Colonic mucosa (tissue), 4 donors: Measurements from ENCODE around the gene GOLGA8O. TPM values are rescaled to one million over a fixed set of nuclear protein-coding genes. Genes with fewer than 3 reads are reported as not detected.
"Not testable (repeated sequence)": the region's sequence is repeated elsewhere in the genome, so short reads cannot be mapped to it uniquely, and the experiment has no call there.

Source experiments
- DNase-seq: peaks from one replicate; pipeline ENCODE4 v3.0.0-alpha.2; 2020
- H3K27ac ChIP-seq: fragments of 200-600 bp; one replicate; pipeline ENCODE4 v1.8.0; 2021
- H3K27me3 ChIP-seq: fragments of 200-600 bp; one replicate; pipeline ENCODE4 v1.8.0; 2021
- H3K36me3 ChIP-seq: fragments of 200-600 bp; one replicate; pipeline ENCODE4 v1.8.0; 2021
- H3K4me1 ChIP-seq: fragments of 200-600 bp; one replicate; pipeline ENCODE4 v1.8.0; 2021; ENCODE audit warnings: mild to moderate bottlenecking
- H3K4me3 ChIP-seq: fragments of 200-600 bp; one replicate; pipeline ENCODE4 v1.8.0; 2021
- H3K9ac ChIP-seq, 2 donors: one replicate each; pipeline ENCODE4 v1.7.0; 2013; ENCODE audit warnings: control low read depth in 2 of 2, low read depth in 2 of 2, low read length in 2 of 2
- H3K9me3 ChIP-seq: fragments of 200-600 bp; one replicate; pipeline ENCODE4 v1.8.0; 2021
- intact Hi-C: fragments of 100-400 bp; cut with DNase I; formaldehyde crosslinking; loops from one replicate; pipeline ENCODE4 v1.14.1; 2022
- total RNA-seq, 2 donors: library from RNA; stranded (reverse); fragmentation: NEBNext Ultra II Directional in 1 of 2; extraction: Animal tissue kit (Norgen Biotek cat#: 25700) in 1 of 2; gene quantifications; one replicate each; pipeline ENCODE4 v1.2.1, GENCODE V29; 2021
- donor health status: healthy.
- donor health status: DM: no; HTN: no; CAD: no.
- donor health status: DM: no; HTN: no; CAD: no.

The GOLGA8O gene, protein sequence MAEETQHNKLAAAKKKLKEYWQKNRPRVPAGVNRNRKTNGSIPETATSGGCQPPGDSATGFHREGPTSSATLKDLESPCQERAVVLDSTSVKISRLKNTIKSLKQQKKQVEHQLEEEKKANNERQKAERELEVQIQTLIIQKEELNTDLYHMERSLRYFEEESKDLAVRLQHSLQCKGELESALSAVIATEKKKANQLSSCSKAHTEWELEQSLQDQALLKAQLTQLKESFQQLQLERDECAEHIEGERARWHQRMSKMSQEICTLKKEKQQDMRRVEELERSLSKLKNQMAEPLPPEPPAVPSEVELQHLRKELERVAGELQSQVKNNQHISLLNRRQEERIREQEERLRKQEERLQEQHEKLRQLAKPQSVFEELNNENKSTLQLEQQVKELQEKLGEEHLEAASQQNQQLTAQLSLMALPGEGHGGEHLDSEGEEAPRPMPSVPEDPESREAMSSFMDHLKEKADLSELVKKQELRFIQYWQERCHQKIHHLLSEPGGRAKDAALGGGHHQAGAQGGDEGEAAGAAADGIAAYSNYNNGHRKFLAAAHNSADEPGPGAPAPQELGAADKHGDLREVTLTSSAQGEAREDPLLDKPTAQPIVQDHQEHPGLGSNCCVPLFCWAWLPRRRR
- total RNA-seq: under 1 TPM; 0.22 to 0.69 TPM

DNA sequence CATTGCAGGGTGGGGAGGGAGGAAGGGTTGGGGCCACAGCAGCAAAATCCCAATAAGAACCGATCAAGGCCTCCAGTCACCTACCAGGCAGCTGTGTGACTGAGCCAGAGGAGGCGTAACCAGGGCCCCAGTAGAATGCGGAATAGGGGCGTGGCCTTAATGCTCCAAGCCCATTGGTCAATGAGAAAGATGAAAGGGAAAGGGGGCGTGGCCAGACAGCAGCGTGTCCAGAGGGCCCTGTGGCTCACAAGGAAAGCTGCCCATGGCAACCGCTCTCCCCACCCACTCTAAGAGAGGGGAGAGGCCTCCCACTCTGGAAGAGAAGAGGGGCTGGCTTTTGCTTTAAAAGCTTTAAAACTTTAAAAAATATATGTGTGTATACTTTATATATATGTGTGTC, at the start of gene GOLGA8O:
Gene GOLGA8O, minus strand, starts transcription at position 101 of the 400 bp plus-strand sequence. Its CDS starts 98 bp downstream, at position 3.
- H3K27me3 ChIP-seq, H3K36me3 ChIP-seq, H3K4me1 ChIP-seq, H3K4me3 ChIP-seq, H3K9ac ChIP-seq, H3K27ac ChIP-seq, H3K9me3 ChIP-seq, DNase-seq, intact Hi-C loops: not testable (repeated sequence)

DNA sequence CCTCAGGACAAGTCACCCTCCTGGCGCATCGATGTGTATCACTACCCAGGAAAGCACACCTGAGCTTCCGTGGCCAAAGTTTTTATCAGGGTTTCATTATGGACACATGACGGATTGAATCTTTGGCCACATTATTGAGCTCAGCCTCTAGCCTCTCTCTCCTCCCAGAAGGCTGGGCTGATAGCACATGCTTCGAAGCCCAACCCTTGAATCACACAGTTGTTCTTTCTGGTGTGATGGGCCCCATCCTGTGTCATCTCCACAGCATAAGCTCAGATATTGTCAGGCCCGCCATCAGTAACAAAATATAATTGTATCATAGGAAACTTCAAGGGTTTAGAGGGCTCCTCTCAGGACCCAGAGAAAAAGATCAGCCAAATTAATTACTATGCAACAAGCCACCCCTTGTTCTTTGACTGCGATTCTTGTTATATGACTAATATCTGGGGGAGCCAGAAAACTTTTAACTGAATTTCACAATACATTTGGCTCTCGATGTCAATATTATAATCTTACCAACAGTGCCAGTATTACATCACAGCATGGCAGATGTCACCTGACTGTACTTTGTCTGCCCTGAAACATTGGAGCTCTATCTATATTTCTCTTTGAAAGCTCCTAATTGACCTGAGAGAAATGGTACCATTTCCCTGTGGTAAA, 48.8 kb upstream of the GOLGA8O start:
- H3K27ac ChIP-seq, H3K27me3 ChIP-seq, intact Hi-C loops, H3K9ac ChIP-seq, H3K36me3 ChIP-seq, H3K9me3 ChIP-seq, H3K4me3 ChIP-seq, H3K4me1 ChIP-seq, DNase-seq: not testable (repeated sequence)

GRCh38 chr15:32502946-32503345, 47.5 kb upstream of the GOLGA8O start:
- peak; percentile 37 for DNase-seq
- H3K36me3 ChIP-seq, H3K4me3 ChIP-seq: not testable (repeated sequence)

GRCh38 chr15:32492768-32493167, 37.3 kb upstream of the GOLGA8O start:
- H3K36me3 ChIP-seq, H3K9ac ChIP-seq, H3K27me3 ChIP-seq, H3K4me3 ChIP-seq, H3K27ac ChIP-seq, H3K9me3 ChIP-seq, intact Hi-C loops, H3K4me1 ChIP-seq, DNase-seq: not testable (repeated sequence)

More at GRCh38 chr15:32502946-32503345, 47.5 kb upstream of the GOLGA8O start:
- H3K4me1 ChIP-seq, H3K27ac ChIP-seq, H3K9ac ChIP-seq, intact Hi-C loops, H3K27me3 ChIP-seq, H3K9me3 ChIP-seq: not testable (repeated sequence)

DNA sequence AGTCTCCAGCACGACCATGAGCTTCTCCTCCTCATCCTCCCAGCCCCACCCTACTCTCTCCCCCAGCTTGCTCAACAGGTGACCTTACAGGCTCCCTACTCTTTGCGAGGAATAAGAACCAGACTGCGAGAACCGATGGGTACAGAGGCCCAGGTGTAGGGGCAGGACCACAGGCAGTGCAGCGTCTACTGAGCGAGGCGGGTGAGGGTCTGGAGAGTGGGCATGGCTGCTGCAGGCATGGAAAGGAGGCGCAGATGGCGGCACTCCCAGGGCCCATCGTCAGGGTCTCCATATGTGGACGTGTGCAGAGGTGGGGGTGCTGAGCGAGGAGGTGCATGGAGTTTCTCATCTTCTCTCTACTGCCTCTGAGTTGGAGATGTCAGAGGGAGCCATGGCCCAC, 31.0 kb upstream of the GOLGA8O start:
- H3K9ac ChIP-seq, DNase-seq, H3K4me3 ChIP-seq, H3K27ac ChIP-seq, H3K36me3 ChIP-seq, H3K9me3 ChIP-seq, H3K4me1 ChIP-seq, intact Hi-C loops, H3K27me3 ChIP-seq: not testable (repeated sequence)

- intact Hi-C loops, H3K27ac ChIP-seq, H3K9me3 ChIP-seq, H3K36me3 ChIP-seq, H3K9ac ChIP-seq, H3K4me3 ChIP-seq, H3K4me1 ChIP-seq, H3K27me3 ChIP-seq, DNase-seq: not testable (repeated sequence)
Observed at GRCh38 chr15:32483377-32483776, 27.9 kb upstream of the GOLGA8O start.

DNA sequence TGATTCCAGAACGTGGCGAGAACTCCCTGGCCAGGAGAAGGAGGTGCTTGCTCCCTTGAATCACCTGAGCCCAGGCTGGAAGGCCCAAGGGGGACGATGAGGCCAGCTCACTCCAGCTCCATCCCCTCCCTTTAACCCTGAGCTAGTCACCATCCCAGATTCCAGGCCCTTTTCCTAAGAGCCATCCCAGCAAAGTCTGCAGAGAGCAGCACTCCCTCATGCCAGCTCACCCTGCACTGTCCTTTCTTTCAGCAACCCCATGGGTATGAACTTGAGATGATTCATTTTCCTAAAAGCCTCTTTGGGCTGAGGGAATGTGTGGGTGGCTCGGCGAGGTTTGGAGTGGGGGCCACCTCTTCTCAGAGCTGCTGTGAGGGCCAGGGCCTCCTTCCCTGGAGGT, 26.2 kb upstream of the GOLGA8O start:
- H3K36me3 ChIP-seq, H3K27me3 ChIP-seq, H3K4me1 ChIP-seq, intact Hi-C loops, H3K4me3 ChIP-seq, H3K9ac ChIP-seq, H3K9me3 ChIP-seq, DNase-seq, H3K27ac ChIP-seq: not testable (repeated sequence)

DNA sequence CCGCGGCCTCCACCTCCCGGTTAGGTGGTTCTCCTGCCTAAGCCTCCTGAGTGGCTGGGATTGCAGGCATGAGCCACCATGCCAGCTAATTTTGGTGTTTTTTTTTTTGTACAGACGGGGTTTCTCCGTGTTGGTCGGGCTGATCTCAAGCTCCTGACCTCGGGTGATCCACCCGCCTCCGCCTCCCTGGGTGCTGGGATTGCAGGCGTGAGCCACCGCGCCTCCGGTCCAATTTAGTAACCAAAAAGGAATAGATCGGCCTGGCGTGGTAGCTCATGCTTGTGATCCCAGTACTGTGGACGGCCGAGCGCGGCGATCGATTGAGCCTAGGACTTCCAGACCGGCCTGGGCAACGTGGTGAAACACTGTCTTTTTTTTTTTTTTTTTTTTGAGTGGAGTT, 12.6 kb upstream of the GOLGA8O start:
- H3K27ac ChIP-seq, H3K27me3 ChIP-seq, DNase-seq, intact Hi-C loops, H3K36me3 ChIP-seq, H3K9me3 ChIP-seq, H3K4me3 ChIP-seq, H3K9ac ChIP-seq, H3K4me1 ChIP-seq: not testable (repeated sequence)

GRCh38 chr15:32440445-32440977, 14.9 kb downstream of the GOLGA8O start:
- H3K9ac ChIP-seq, DNase-seq, H3K4me1 ChIP-seq, intact Hi-C loops, H3K27me3 ChIP-seq, H3K36me3 ChIP-seq, H3K27ac ChIP-seq, H3K9me3 ChIP-seq, H3K4me3 ChIP-seq: not testable (repeated sequence)

DNA sequence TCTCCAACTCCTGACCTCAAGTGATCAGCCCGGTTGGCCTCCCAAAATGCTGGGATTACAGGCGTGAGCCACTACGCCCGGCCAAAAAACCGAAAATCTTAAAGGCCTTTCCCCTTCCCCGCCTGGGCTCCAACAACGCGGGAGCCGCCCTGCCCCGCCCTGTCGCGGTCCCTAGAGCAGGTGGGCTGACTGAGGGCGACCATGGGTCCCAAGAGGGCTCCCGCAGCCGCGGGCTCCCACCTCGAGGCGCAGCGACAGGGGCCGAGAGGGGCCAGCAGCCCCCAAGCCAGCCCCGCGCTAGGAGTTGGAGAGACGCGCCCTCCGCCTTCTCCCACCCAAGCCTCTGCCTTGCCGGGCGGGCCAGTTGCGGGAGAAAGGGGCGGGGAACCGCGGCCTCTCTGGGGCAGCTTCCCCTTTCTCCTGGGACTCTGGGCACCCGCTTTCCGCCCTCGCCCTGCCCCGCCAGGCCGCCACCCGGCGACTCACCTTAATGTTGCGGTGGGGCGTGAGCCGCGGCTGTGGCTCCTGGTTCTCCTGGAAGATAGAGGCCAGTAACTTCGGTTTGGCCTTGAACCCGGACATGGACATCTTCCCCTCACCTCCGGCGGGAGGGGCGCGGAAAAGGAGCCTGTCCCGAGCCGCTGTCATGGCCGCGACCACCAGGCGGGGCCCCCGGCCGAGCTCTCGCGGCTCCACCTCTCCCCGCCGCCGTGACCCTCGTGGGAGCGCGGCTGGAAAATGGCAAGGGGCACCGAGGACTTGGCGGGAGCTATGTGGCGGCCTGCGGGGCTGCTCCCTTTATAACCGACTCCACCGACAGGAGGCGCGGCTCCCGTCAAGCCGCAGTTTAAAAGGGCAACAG, 21.1 kb downstream of the GOLGA8O start:
- H3K36me3 ChIP-seq, H3K4me1 ChIP-seq, DNase-seq, H3K9me3 ChIP-seq, H3K27ac ChIP-seq, H3K9ac ChIP-seq, intact Hi-C loops, H3K4me3 ChIP-seq, H3K27me3 ChIP-seq: not testable (repeated sequence)

DNA sequence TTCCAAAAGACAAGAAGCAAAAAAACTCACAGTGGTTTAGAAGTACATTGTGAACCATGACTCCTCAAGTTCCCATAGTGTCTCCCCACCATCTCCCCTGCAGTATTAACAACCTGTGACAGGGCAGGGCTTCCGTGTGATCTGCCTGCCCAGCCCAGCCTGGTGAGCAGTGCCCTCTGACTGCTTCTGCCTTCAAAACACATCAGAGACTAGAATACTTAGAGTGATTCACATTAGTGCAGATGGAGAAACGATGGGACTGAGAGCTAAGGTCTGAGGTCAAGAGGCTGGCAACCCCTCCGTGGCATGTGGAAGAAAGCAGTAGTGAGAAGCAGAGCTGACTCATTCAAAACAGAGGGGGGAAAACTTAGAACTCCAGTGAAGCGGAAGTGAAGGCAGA, 27.8 kb downstream of the GOLGA8O start:
- H3K27ac ChIP-seq, H3K9me3 ChIP-seq, H3K27me3 ChIP-seq, intact Hi-C loops, DNase-seq, H3K4me3 ChIP-seq, H3K9ac ChIP-seq, H3K4me1 ChIP-seq, H3K36me3 ChIP-seq: not testable (repeated sequence)

DNA sequence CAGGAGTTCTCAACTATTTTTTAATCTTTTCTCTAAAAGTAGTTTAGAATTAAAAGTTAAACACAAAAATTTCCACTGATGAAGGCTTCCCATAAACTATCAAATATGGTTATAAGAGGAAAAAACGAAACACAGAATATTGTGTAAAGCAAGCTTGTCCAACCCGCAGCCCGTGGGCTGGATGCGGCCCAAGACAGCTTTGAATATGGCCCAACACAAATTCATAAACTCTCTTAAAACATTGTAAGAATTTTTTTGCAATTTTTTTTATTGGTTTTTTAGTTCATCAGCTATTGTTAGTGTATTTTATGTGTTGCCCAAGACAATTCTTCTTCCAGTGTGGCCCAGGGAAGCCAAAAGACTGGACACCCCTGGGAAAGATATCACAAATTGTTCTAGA, 28.9 kb downstream of the GOLGA8O start:
- H3K4me1 ChIP-seq, H3K4me3 ChIP-seq, DNase-seq, intact Hi-C loops, H3K9ac ChIP-seq, H3K27me3 ChIP-seq, H3K9me3 ChIP-seq, H3K36me3 ChIP-seq, H3K27ac ChIP-seq: not testable (repeated sequence)
